ENCODE measurements around the gene CYP24A1.

Gene CYP24A1

GRCh38 chr20:54172856-54173652, 732 bp downstream of the CYP24A1 start:
- DNase-seq: peak; percentile 46

DNA sequence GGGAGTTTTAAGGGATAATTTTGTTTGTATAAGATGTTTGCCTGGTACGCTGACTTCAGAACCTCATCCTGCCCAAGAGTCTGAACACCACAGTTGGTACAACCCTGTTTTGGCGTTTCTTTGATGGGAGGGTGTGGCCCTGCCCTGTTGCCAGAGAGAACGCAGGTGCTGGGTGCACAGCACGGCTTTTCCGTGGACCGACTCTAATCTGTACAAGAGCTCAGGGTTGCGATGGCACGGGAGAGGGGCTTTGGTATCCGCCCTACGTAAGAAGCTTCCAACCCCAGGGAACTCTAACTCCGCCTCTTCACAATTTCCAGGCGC, 1.3 kb downstream of the CYP24A1 start:
- DNase-seq: no peak

- DNase-seq: no peak
These were observed 2.8 kb downstream of the CYP24A1 start for GRCh38 chr20:54170963-54171362.

GRCh38 chr20:54170026-54170471, 3.7 kb downstream of the CYP24A1 start:
- no peak for DNase-seq

DNA sequence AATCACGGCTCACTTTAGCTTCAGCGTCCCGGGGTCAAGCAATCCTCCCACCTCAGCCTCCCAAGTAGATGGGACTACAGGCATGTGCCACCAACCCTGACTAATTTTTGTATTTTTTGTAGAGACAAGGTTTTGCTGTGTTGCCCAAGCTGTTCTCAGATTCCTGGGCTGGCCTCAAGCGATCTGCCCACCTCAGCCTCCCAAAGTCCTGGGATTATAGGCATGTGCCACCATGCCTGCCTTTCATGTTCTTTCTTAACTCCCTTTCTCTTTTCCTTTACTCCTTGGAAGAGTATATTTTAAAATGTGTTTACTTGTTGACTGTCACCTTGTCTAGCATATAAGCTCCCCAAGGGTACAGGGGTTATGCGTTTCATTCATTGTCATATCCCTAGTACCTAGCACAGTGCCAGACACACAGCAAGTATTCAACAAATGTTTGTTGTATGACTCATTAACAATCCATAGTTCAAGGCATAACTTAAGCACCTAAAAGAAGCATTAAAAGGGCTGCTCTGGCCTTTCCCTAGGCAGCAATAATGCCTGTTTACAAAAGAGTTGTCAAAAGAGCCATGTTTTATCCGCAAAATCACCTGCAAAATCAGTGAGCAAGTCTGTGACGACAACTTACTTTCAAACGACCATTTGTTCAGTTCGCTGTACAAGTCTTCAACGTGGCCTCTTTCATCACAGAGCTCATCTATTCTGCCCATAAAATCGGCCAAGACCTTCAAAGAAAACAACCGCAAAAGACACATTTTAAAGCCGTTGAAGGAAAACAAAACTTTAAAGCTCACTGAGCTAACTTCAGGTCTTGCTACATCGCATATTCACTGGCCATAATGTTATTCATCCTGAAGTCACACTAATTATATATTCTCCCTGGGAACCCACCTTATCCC, 4.6 kb downstream of the CYP24A1 start:
- DNase-seq: no peak

DNA sequence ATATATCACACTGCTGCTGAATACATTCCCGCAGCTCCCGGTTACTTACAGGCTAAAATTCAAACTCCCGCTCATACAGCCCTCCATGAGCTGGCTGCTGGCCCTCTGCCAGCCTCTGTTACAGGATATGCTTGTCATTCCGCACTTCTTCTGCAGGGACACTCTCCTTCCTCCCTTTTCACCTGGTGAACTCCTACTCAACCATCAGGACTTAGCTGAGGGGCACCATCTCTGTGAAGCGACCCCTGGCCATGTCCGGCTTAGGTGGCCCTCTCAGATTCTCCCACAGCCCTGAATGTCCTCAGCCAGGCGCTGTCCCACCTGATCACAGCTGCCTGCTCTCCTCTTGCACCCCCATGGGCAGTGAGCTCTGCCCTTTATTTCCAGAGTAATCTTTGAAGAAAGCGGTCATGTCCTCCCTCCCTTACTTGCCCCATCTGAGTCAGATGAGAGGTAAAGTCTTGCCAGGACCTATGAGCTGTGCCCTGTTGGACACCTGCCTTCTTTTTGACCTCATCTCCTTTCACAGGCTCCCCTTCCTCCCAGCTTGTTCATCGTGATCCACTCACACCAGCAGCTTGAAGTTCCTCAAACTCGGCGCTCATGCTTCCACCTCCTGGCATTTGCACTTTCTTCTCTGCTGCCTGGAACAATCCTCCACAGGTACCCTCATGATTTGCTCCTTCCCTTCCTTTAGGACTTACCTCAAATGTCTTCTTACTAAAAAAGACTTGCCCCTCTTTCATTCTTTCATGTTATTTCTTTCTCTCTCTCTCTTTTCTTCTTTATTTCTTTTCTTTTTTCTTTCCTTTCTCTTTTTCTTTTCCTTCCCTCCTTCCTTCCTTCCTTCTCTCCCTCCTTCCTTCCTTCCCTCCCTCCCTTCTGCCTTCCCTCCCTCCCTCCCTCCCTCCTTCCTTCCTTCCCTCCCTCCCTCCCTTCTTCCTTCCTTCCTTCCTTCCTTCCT, 5.6 kb downstream of the CYP24A1 start:
- no peak for DNase-seq

- DNase-seq: no peak
These were observed 6.7 kb downstream of the CYP24A1 start for GRCh38 chr20:54166987-54167662.

DNA sequence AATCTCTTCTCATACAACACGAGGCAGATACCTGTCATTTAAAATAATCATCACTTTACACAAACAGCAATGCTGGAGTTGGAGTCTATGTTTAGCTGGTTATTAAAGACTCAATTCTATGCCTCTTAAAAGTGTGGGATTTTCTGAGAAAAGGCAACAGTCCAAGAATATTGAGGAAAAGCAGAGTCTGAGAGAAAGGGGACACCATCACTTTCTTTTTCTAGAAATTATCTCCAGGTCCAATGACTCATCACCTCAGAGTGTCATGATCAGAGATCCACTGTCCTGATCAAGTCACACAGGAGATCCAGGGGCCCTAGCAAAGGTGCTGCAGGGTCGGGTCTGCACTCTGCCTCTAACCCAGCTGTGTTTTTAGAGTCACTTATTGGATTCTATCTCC, 8.0 kb downstream of the CYP24A1 start:
- DNase-seq: no peak

DNA sequence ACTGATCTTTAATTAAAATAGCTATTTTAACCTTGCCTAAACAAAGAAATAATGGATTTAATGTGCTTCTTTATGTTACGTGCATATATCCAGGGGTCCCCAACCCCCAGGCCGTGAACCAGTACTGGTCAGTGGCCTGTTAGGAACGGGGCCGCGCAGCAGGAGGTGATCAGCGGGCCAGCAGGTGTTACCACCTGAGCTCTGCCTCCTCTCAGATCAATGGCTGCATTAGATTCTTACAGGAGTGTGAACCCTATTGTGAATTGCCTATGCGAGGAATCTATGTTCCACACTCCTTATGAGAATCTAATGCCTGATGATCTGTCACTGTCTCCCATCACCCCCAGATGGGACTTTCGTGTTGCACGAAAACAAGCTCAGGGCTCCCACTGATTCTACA, 8.8 kb downstream of the CYP24A1 start:
- DNase-seq: no peak

GRCh38 chr20:54163402-54163801, 10.4 kb downstream of the CYP24A1 start:
- no peak for DNase-seq

DNA sequence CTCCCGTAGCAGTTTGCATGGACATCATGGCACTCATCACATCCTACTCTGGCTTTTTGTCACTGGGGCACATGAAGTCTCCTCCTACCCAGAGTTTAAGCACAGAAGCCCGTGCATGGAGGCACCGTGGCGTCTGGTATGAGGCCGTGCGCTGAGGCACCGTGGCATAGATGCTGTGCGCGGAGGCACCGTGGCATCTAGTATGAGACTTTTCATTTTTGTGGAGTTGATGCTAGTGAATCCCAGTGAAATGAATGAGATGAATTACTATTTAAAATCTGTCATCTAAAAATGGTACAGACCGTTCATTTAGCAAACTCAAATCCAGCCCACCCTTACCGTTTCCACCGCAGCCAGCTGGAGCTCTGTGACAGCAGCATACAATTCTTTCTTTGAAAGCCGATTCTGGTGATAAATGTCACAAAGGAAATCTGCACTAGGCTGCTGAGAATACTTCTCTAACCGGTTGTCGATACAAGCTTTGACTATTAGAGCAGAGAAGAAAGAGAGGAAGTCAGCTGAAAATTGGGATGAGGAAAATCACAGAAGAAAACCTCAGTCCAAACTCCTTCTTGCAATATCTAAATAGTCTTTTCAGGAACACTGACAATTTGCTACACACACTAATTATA, 11.3 kb downstream of the CYP24A1 start:
- DNase-seq: no peak

- DNase-seq: no peak
These were observed 12.0 kb downstream of the CYP24A1 start for GRCh38 chr20:54161821-54162149.

GRCh38 chr20:54161008-54161820, 12.6 kb downstream of the CYP24A1 start:
- DNase-seq: no peak

GRCh38 chr20:54160065-54161007, 13.4 kb downstream of the CYP24A1 start:
- DNase-seq: no peak

- no peak for DNase-seq
These were observed 14.8 kb downstream of the CYP24A1 start for GRCh38 chr20:54158856-54159418.

GRCh38 chr20:54158226-54158625, 15.6 kb downstream of the CYP24A1 start:
- DNase-seq: no peak

- DNase-seq: no peak
These were observed 16.6 kb downstream of the CYP24A1 start for GRCh38 chr20:54156981-54157835.

DNA sequence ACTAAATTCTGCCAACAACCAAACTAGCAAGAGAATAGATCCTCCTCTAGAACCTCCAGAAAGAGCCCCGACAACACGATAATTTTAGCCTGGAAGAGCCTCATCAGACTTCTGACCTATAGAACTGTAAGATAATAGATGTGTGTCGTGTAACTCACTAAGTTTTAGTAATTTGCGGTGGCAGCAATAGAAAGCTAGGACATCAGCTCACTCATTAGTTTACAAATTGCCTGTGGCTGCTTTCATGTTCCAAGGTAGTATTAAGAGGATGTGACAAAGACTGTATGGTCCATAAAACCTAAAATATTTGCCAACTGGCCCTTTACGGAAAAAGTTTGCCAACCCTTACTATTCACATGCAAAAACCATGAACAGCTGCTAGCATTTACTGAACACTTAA, 17.3 kb downstream of the CYP24A1 start:
- DNase-seq: no peak

Data from right hindlimb (tissue), 1 donor.